ENCODE results near the gene TNS1.

TNS1 gene

GRCh38 chr2:217808326-217808725 lies 194.5 kb downstream of the TNS1 start:
- TF ChIP-seq, protein P1, sequence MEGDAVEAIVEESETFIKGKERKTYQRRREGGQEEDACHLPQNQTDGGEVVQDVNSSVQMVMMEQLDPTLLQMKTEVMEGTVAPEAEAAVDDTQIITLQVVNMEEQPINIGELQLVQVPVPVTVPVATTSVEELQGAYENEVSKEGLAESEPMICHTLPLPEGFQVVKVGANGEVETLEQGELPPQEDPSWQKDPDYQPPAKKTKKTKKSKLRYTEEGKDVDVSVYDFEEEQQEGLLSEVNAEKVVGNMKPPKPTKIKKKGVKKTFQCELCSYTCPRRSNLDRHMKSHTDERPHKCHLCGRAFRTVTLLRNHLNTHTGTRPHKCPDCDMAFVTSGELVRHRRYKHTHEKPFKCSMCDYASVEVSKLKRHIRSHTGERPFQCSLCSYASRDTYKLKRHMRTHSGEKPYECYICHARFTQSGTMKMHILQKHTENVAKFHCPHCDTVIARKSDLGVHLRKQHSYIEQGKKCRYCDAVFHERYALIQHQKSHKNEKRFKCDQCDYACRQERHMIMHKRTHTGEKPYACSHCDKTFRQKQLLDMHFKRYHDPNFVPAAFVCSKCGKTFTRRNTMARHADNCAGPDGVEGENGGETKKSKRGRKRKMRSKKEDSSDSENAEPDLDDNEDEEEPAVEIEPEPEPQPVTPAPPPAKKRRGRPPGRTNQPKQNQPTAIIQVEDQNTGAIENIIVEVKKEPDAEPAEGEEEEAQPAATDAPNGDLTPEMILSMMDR (IDR thresholded peaks at IDR 0.05; ENCODE audit: insufficient read depth, low read depth, low read length, missing control alignments) = no peak
- DNase-seq (ENCODE audit: low read depth) = no peak
- H3K4me3 ChIP-seq (ENCODE audit: low read depth, low read length) = no peak overlapping the region

GRCh38 chr2:217807753-217808152 lies 195.0 kb downstream of the TNS1 start:
- TF ChIP-seq, protein P1 (IDR thresholded peaks at IDR 0.05; ENCODE audit: insufficient read depth, low read depth, low read length, missing control alignments) = no peak
- no peak for DNase-seq (ENCODE audit: low read depth)
- H3K4me3 ChIP-seq (ENCODE audit: low read depth, low read length) = no peak overlapping the region

DNA sequence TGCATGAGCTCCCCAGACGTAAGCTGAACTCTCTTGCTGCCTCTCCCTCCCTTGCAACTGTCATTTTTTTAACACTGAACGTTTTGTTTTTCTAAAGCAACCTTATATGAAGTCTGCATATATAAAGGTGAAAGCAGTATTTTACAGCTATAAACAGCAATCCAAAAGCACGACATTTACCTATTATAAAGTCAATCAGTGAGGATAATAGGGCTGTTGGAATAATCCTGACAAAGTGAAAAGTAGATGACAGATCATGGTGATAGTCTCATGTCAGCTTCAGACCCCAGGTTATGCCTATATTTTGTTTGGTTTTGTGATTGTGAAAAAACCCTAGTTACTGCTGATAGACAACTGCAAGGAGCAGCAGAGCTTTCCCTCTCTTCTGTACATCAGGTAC lies 195.8 kb downstream of the TNS1 start:
- TF ChIP-seq, protein P1 (IDR thresholded peaks at IDR 0.05; ENCODE audit: insufficient read depth, low read depth, low read length, missing control alignments) = no peak

GRCh38 chr2:217806482-217806765 lies 196.4 kb downstream of the TNS1 start:
- TF ChIP-seq, protein P1 (IDR thresholded peaks at IDR 0.05; ENCODE audit: insufficient read depth, low read depth, low read length, missing control alignments) = no peak
- no peak for DNase-seq (ENCODE audit: low read depth)
- H3K4me3 ChIP-seq (ENCODE audit: low read depth, low read length) = no peak overlapping the region

More for the DNA sequence above, 195.8 kb downstream of the TNS1 start:
- H3K4me3 ChIP-seq (ENCODE audit: low read depth, low read length) = no peak overlapping the region
- no peak for DNase-seq (ENCODE audit: low read depth)

- no peak overlapping the region for H3K4me3 ChIP-seq (ENCODE audit: low read depth, low read length)
- TF ChIP-seq, protein P1 (IDR thresholded peaks at IDR 0.05; ENCODE audit: insufficient read depth, low read depth, low read length, missing control alignments) = no peak
These were observed 196.9 kb downstream of the TNS1 start for GRCh38 chr2:217805668-217806481.

DNA sequence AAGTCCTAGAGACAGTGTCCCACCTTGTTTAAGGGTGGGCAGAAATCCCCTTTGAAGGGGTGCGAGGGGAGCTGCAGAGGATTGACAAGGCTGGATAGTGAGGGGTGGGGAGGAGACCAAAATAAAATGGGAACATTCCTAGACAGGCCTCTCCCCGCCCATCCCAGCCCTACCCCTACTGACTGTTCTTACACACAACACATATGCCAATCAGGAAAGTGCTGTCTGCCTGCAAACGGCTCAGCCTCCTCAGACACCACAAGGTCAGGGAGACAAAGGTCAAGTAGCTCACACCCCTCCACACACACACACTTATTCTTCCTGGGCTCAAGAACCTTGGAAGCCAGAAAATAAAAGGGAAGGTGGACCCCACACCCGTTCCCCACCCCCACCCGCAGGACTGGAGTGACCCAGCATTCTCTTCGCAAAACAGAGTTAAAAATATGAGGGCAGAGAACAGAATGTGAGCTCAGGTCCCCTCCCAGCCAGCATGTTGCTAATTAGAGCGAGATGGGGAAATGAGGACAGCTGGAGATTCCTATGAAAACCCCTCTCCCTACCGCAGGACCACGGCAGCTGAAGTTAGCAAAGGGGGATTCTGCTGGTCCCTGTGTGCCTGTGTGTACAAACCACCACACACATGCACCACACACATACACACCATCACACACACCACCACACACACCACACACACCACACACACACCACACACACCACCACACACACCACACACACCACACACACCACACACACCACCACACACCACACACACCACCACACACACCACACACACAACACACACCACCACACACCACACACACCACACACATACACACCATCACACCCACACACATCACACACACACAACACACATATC lies 197.8 kb downstream of the TNS1 start:
- DNase-seq (ENCODE audit: low read depth) = peak; percentile 20
- H3K4me3 ChIP-seq (ENCODE audit: low read depth, low read length) = no peak overlapping the region
- TF ChIP-seq, protein P1 (IDR thresholded peaks at IDR 0.05; ENCODE audit: insufficient read depth, low read depth, low read length, missing control alignments) = no peak

More at GRCh38 chr2:217805668-217806481, 196.9 kb downstream of the TNS1 start:
- DNase-seq (ENCODE audit: low read depth) = no peak

All from GM12865 (cell line).